Activated T-cell treated with anti-CD3 and anti-CD28 coated beads, Interleukin-2, amount 50 U/mL, for 24 hours (primary cell): ENCODE data around the gene HRK.

ENCODE experiments used
- DNase-seq: peaks from one replicate; pipeline ENCODE4 v3.0.0-alpha.2; 2020
- H3K27ac Mint-ChIP-seq: 2 replicates; pipeline ENCODE4 v1.8.0; 2020; ENCODE audit warnings: mild to moderate bottlenecking, mixed read lengths
- H3K27me3 Mint-ChIP-seq: 2 replicates; pipeline ENCODE4 v1.8.0; 2020; ENCODE audit warnings: mixed read lengths
- H3K36me3 Mint-ChIP-seq: 2 replicates; pipeline ENCODE4 v1.8.0; 2020; ENCODE audit warnings: low read depth, mixed read lengths
- H3K4me1 Mint-ChIP-seq: 2 replicates; pipeline ENCODE4 v1.8.0; 2020; ENCODE audit warnings: low read depth, mixed read lengths
- H3K4me3 Mint-ChIP-seq: 2 replicates; pipeline ENCODE4 v1.8.0; 2020; ENCODE audit warnings: mild to moderate bottlenecking, moderate library complexity, mixed read lengths
- H3K9me3 Mint-ChIP-seq: 2 replicates; pipeline ENCODE4 v1.8.0; 2020; ENCODE audit warnings: mixed read lengths

HRK gene

DNA sequence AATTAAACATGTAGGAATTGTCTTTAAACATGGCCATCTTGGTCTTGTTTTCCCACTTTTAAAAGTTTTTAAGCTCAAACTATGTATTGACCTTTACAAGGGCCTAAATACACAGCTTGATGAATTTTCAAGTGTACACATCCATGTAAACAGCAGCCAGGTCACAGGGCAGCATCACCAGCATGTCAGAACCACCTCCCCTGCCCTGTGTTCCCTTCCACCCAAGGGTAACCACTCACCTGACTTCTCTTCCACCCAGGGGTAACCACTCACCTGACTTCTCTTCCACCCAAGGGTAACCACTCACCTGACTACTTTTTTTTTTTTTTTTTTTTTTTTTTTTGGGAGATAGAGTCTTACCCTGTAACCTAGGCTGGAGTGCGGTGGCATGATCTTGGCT lies 34.1 kb upstream of the HRK start:
- H3K9me3 Mint-ChIP-seq = no peaks in the 10 kb centered on the region
- no peaks in the 10 kb centered on the region for H3K27me3 Mint-ChIP-seq
- no peak for DNase-seq
- H3K27ac Mint-ChIP-seq = no peak overlapping the region
- H3K4me1 Mint-ChIP-seq = peaks cover 69% of the 10 kb centered on the region
- H3K36me3 Mint-ChIP-seq = peaks cover 48% of the 10 kb centered on the region
- H3K4me3 Mint-ChIP-seq = no peak overlapping the region

DNA sequence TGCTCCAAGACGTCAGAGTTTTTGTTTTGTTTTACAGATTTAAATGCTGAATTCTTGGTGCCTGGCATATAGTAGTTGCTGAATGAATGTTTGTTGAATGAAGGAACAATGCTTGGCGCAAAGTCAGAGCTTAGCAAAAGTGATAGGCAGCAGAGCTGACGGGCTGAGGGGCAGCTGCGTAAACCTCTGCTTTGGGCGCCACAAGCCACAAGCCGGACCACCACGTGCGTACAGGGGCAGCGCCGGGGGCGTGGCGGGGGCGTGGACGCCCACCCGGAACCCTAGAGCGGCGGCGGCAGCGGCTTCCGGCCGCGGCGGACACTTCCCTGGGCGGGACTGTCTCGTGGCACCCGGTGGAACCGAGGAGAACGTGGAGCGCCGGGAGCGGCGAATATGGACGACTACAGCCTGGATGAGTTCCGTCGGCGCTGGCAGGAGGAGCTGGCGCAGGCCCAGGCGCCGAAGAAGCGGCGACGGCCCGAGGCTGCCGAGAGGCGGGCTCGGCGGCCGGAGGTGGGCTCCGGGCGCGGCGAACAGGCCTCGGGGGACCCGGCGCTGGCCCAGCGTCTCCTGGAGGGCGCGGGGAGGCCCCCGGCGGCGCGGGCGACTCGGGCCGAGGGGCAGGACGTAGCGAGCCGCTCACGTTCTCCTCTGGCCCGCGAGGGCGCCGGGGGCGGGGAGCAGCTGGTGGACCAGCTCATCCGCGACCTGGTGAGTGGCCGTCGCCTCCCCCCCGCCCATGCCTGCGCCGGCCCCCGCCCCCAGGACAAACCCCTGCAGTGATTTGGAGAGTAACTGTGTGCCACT lies 29.6 kb upstream of the HRK start, which contains the start of gene FBXW8:
FBXW8 (plus strand) TSS at position 306 of the 807 bp plus-strand sequence; CDS start at position 394, 88 bp downstream.
- peak within 1 kb of the TSS; percentile 94 for H3K27ac Mint-ChIP-seq
- H3K4me1 Mint-ChIP-seq = peaks cover 38% of the 10 kb centered on the region
- peaks cover 2% of the 10 kb centered on the region for H3K27me3 Mint-ChIP-seq
- peak; percentile 85 for DNase-seq
- H3K36me3 Mint-ChIP-seq = peaks cover 33% of the 10 kb centered on the region
- no peaks in the 10 kb centered on the region for H3K9me3 Mint-ChIP-seq
- H3K4me3 Mint-ChIP-seq = peak within 1 kb of the TSS; percentile 89

DNA sequence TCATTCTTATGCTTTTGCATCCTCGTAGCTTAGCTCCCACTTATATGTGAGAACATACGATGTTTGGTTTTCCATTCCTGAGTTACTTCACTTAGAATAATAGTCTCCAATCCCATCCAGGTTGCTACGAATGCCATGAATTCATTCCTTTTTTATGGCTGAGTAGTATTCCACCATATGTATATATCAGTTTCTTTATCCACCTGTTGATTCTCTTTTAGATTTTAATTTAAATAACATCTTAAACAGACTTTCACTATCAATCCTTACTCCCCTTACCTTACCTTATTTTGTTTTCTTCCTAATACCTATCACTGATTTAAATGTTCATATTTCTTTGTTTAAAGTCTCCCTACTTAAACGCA lies 29.0 kb upstream of the HRK start:
- Mint-ChIP-seq H3K27ac (peak overlapping the region; percentile 94), H3K4me3 (peak overlapping the region; percentile 88), H3K4me1 (peaks cover 34% of the 10 kb centered on the region), H3K9me3 (no peaks in the 10 kb centered on the region), H3K36me3 (peaks cover 30% of the 10 kb centered on the region), H3K27me3 (peaks cover 6% of the 10 kb centered on the region)
- no peak for DNase-seq

DNA sequence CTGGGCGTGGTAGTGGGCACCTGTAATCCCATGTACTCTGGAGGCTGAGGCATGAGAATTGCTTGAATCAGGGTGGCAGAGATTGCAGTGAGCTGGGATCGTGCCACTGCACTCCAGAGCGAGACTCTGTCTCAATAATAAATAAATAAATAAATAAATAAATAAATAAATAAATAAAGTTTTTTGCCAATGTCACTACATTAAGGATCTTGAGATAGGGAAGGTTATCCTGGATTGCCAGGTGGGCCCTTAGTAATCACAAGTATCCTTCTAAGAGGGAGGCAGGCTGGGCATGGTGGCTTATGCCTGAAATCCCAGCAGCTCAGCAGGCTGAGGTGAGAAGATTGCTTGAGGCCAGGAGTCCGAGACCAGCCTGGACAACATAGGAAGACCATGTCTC lies 25.0 kb upstream of the HRK start:
- DNase-seq = no peak
- Mint-ChIP-seq H3K9me3 (no peaks in the 10 kb centered on the region), H3K36me3 (peaks cover 2% of the 10 kb centered on the region), H3K4me1 (peaks cover 9% of the 10 kb centered on the region), H3K4me3 (no peak overlapping the region), H3K27ac (no peak overlapping the region), H3K27me3 (peaks cover 19% of the 10 kb centered on the region)

DNA sequence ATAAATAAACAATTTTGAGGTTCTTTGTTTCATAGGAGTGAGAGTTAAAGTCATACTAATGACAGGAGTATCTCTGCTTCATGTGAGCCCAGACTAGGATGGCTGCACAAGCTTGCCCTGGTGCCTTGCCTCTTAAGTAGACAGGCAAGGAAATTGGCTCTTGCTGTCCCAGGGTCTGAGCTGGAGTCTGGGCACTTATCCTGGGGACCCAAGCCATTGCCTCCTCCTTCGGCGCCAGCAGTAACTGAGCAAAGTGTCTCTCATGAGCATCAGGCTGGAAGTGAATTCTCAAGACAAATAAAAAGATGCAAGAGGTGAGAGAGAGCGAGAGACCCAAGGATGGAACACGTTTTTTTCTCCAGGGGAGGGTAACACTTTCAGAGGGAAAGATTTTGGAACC lies 22.6 kb upstream of the HRK start:
- DNase-seq = no peak
- Mint-ChIP-seq H3K4me1 (no peaks in the 10 kb centered on the region), H3K4me3 (no peak overlapping the region), H3K36me3 (no peaks in the 10 kb centered on the region), H3K27ac (no peak overlapping the region), H3K9me3 (no peaks in the 10 kb centered on the region), H3K27me3 (peaks cover 32% of the 10 kb centered on the region)

DNA sequence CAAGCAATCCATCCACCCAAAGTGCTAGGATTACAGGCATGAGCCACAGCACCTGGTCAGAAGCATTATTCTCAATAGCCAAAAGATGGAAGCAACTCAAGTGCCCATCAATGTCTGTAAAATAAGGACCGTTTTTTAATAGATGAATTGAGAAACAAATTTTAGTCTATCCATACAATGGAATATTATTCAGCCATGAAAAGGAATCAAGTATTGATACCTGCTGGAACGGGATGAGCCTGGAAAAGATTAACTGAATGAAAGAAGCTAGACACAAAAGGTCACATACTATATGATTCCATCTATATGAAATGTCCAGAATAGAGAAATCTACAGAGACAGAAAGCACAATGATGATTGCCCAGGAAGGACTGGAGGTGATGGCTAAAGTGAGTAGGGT lies 20.4 kb upstream of the HRK start:
- peaks cover 41% of the 10 kb centered on the region for H3K27me3 Mint-ChIP-seq

DNA sequence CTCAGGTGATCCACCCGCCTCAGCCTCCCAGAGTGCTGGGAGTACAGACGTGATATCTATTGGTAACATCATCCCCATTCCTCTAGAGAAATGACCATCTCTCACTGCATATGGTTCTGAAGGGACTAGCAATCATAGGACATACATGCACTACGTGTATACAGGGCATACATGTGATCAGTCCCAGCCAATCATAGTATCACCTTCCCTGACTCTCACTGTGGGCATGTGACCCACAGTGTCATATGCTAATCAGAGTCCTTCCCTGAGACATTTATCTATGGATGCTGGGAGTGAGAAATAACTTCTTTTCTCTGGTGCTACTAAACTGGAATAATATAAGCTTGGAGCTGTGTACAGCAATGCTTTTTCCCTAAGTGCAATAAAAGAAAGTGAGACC lies 17.4 kb upstream of the HRK start:
- DNase-seq = no peak
- H3K36me3 Mint-ChIP-seq = no peaks in the 10 kb centered on the region

More for the DNA sequence above, 20.4 kb upstream of the HRK start:
- Mint-ChIP-seq H3K36me3 (no peaks in the 10 kb centered on the region), H3K4me3 (no peak overlapping the region), H3K4me1 (no peaks in the 10 kb centered on the region), H3K9me3 (no peaks in the 10 kb centered on the region), H3K27ac (no peak overlapping the region)
- DNase-seq = no peak

DNA sequence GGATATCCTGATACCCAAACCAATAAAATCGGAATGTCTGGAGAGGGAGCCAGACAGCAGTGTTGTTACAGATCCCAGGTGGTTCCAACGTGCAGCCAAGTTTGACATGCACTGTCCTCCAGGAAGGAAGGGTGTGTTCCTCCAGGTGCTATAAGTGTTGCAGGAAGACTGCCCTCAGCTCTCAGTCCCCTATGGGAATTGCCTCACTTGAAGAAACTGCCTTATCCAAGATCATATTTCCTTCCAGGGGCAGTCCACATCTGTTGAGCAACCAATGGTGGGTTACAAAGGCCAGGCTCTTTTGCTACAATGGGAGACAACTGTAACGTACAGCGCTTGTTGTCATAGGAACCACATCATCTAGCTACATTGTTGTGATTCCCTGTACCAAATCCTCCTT lies 16.2 kb upstream of the HRK start:
- H3K27me3 Mint-ChIP-seq = peaks cover 30% of the 10 kb centered on the region
- no peaks in the 10 kb centered on the region for H3K4me1 Mint-ChIP-seq
- no peak overlapping the region for H3K27ac Mint-ChIP-seq
- H3K4me3 Mint-ChIP-seq = no peak overlapping the region
- no peaks in the 10 kb centered on the region for H3K36me3 Mint-ChIP-seq
- DNase-seq = no peak
- no peaks in the 10 kb centered on the region for H3K9me3 Mint-ChIP-seq

More for the DNA sequence above, 17.4 kb upstream of the HRK start:
- no peak overlapping the region for H3K27ac Mint-ChIP-seq
- H3K4me3 Mint-ChIP-seq = no peak overlapping the region
- no peaks in the 10 kb centered on the region for H3K4me1 Mint-ChIP-seq
- H3K27me3 Mint-ChIP-seq = peaks cover 32% of the 10 kb centered on the region
- no peaks in the 10 kb centered on the region for H3K9me3 Mint-ChIP-seq

DNA sequence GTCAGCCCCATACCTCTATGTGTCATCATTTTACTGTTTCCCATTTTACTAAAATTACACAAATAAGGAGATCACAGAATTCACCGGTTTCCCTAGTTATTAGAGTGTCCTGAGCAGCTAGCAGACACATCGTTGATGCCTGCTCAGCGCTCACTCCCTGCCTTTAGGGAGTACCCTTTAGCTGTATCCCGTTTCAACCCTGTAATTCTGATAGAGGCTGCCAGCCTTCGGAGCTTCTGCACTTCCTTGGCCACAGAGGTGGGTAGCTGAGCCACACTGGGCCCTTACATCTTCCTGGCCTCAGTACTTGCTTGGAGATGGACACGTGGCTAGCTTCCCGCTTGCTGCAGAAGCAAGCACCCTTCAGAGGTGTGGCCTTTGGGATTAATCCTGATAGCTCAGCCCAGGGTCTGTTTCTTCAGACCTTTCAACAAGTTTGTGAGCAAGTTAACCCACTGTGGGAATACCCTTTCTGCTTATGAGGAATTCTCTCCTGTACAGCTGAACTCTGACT lies 15.2 kb upstream of the HRK start:
- H3K27ac Mint-ChIP-seq = no peak overlapping the region

DNA sequence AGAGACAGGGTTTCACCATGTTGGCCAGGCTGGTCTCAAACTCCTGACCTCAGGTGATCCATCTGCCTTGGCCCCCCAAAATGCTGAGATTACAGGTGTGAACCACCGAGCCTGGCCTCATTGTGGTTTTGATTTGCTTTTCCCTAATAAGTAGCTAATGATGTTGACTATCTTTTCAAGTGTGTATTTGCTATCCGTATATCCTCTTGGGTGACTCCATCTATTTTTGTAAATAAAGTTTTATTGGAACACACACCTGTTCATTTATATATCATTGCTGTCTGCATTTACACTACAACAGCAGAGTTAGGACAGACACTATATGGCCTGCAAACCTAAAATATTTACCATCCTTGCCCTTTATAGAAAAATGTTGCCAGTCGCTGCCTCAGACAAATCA lies 13.7 kb upstream of the HRK start:
- DNase-seq = no peak
- Mint-ChIP-seq H3K9me3 (peaks cover 2% of the 10 kb centered on the region), H3K4me1 (no peaks in the 10 kb centered on the region), H3K27ac (no peak overlapping the region), H3K4me3 (no peak overlapping the region), H3K27me3 (peaks cover 14% of the 10 kb centered on the region), H3K36me3 (no peaks in the 10 kb centered on the region)

More for the DNA sequence above, 15.2 kb upstream of the HRK start:
- no peaks in the 10 kb centered on the region for H3K36me3 Mint-ChIP-seq
- DNase-seq = no peak
- H3K4me1 Mint-ChIP-seq = no peaks in the 10 kb centered on the region
- peaks cover 23% of the 10 kb centered on the region for H3K27me3 Mint-ChIP-seq
- H3K9me3 Mint-ChIP-seq = no peaks in the 10 kb centered on the region
- H3K4me3 Mint-ChIP-seq = no peak overlapping the region

DNA sequence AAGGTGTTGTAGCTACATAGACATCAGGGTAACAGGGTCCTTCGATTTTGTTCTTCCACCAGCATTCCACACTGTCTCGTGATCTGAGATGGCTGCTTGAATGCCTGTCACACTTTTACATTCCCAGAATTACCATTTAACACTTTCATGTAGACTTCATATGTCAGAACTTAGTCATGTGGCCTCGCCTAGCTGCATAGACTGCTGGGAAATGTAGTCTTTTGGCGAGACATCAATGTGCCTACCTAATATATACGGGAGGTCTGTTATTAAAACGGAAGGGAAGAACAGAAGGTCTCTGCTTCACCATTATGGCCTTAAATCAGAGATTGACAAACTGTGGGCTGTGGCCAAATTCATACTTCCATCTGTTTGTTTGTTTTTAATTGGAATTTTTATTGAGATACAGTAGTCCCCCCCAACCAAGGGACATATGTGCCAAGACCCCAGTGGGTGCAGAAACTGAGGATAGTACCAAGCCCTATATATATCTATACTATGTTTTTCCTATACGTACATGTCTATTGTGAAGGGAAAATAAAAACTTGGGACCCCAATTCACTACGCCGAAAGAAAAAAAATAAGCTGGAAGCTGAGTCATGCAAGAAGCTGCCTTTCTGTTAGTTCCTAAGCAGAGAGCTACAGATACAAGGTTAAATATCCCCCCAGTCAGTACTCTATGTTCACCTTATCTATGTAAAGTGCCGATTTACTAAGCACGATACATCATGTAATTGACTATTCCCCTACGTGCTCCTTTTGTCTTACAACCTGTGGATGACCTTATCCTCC lies 11.3 kb upstream of the HRK start:
- no peak for DNase-seq
- no peak overlapping the region for H3K4me3 Mint-ChIP-seq
- H3K4me1 Mint-ChIP-seq = no peaks in the 10 kb centered on the region
- H3K36me3 Mint-ChIP-seq = no peaks in the 10 kb centered on the region
- H3K9me3 Mint-ChIP-seq = peaks cover 2% of the 10 kb centered on the region
- peaks cover 6% of the 10 kb centered on the region for H3K27me3 Mint-ChIP-seq
- H3K27ac Mint-ChIP-seq = no peak overlapping the region

DNA sequence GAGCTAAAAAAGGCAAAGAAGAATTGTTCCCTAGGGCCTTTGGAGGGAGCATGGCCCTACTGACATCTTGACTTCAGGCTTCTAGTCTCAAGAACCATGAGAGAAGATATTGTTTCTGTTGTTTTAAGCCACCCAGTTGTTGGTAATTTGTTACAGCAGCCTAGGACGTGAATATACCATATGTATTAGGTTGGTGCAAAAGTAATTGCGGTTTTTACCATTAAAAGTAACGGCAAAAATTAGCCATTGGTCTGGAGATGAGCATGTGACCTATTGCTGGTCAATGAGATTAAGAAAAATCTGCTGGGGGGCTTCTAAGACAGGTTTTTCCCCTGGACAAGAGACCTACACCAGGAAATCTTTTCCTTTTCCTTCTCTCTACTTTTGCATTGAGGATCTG lies 9.8 kb upstream of the HRK start:
- no peaks in the 10 kb centered on the region for H3K36me3 Mint-ChIP-seq
- H3K9me3 Mint-ChIP-seq = peaks cover 2% of the 10 kb centered on the region
- no peaks in the 10 kb centered on the region for H3K4me1 Mint-ChIP-seq
- H3K27me3 Mint-ChIP-seq = peaks cover 13% of the 10 kb centered on the region
- H3K27ac Mint-ChIP-seq = no peak overlapping the region
- no peak overlapping the region for H3K4me3 Mint-ChIP-seq
- no peak for DNase-seq

DNA sequence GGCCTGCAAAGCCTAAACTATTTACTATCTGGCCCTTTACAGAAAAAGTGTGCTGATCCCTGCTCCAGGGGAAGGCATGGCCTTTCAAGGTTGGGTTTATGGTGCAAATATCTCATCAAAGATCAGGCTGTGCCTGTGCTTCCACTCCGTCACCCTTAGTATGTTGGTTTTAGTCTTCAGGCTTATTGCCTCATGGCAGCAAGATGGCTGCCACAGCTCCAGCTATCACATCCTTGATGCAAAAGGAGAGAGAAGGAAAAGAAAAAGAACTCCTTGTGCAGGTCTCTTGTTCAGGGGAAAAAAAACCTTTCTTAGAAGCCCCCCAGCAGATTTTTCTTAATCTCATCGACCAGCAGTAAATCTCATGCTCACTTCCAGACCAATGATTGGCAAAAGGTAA lies 9.1 kb upstream of the HRK start:
- Mint-ChIP-seq H3K9me3 (peaks cover 2% of the 10 kb centered on the region), H3K4me3 (no peak overlapping the region), H3K36me3 (no peaks in the 10 kb centered on the region), H3K4me1 (no peaks in the 10 kb centered on the region), H3K27me3 (peaks cover 13% of the 10 kb centered on the region), H3K27ac (no peak overlapping the region)
- DNase-seq = no peak

DNA sequence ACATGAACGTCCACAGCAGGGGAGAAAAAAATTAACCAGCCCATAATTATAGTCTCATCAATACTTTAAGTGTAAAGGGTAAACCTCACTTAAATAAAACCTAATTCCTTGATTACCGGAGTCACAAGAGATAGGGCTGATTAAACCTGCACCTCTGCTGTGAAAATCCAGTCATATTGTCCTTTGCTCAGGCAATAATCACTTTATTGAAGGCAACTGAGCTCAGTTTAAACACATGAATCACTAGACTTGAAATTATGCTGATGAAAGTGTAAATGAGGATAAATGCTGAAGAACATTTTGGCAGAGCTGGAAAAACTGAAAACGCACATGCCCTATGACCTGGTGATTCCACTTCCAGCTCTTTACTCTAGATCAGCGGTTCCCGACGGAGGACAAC lies 6.7 kb upstream of the HRK start:
- H3K9me3 Mint-ChIP-seq = peaks cover 2% of the 10 kb centered on the region
- H3K27me3 Mint-ChIP-seq = peaks cover 26% of the 10 kb centered on the region
- no peak for DNase-seq
- H3K27ac Mint-ChIP-seq = no peak overlapping the region
- H3K4me1 Mint-ChIP-seq = no peaks in the 10 kb centered on the region
- no peak overlapping the region for H3K4me3 Mint-ChIP-seq
- no peaks in the 10 kb centered on the region for H3K36me3 Mint-ChIP-seq

DNA sequence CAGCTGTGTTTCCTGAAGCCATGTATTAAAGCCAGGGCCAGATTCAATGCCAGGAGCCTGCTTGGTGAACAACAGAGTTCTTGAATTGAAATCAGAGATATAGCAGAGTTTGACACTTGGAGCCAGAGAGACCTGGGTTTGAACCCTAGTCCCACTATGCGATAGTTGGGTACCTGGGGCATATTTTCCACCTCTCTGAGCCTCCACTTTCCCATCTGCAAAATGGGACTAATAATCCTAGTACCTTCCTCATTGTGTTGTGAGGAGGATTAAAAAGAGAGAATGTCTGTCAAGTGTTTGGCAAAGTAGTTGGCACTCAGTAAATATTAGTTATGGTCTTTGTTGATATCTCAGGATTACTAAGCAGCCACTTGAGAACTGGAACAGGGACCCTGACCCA lies 6.0 kb upstream of the HRK start:
- peaks cover 32% of the 10 kb centered on the region for H3K27me3 Mint-ChIP-seq
- no peak for DNase-seq
- no peak overlapping the region for H3K4me3 Mint-ChIP-seq
- no peaks in the 10 kb centered on the region for H3K36me3 Mint-ChIP-seq
- H3K4me1 Mint-ChIP-seq = peaks cover 4% of the 10 kb centered on the region
- no peak overlapping the region for H3K27ac Mint-ChIP-seq
- H3K9me3 Mint-ChIP-seq = peaks cover 2% of the 10 kb centered on the region
